Neural cell (in vitro differentiated cells): ENCODE results near the gene ADGRF3. TPM values are rescaled to one million over a fixed set of nuclear protein-coding genes. Genes with fewer than 3 reads are reported as not detected.

Source experiments
- H2AFZ ChIP-seq: fragments of 200-600, 300-800 bp; sonication (generic), shearing (Covaris generic); 2 replicates; pipeline ENCODE4 v1.6.0; 2014; ENCODE audit warnings: low read depth, mild to moderate bottlenecking, antibody characterized with exemption, low read length, moderate library complexity
- H3F3A ChIP-seq: fragments of 200-600 bp; shearing (Covaris generic); 2 replicates; pipeline ENCODE4 v1.6.1; 2016; ENCODE audit warnings: mild to moderate bottlenecking, moderate library complexity, mixed read lengths, antibody characterized with exemption, low read length; ENCODE audit not compliant: insufficient read depth, poor library complexity, severe bottlenecking
- H3K27ac ChIP-seq: fragments of 200-600, 300-800 bp; sonication (generic), shearing (Covaris generic); 2 replicates; pipeline ENCODE4 v1.5.1; 2014; ENCODE audit warnings: mild to moderate bottlenecking, low read length, moderate library complexity
- H3K27me3 ChIP-seq: fragments of 300-800, 200-600 bp; sonication (generic), shearing (Covaris generic); 2 replicates; pipeline ENCODE4 v1.6.0; 2014; ENCODE audit warnings: mild to moderate bottlenecking, low read depth, low read length, moderate library complexity; ENCODE audit not compliant: insufficient read depth
- H3K36me3 ChIP-seq: fragments of 300-800, 200-600 bp; sonication (generic), shearing (Covaris generic); 2 replicates; pipeline ENCODE4 v1.5.1; 2014; ENCODE audit warnings: mild to moderate bottlenecking, antibody characterized with exemption, low read length, moderate library complexity; ENCODE audit not compliant: insufficient read depth
- H3K4me2 ChIP-seq: fragments of 300-800, 200-600 bp; sonication (generic), shearing (Covaris generic); 2 replicates; pipeline ENCODE4 v1.6.0; 2014; ENCODE audit warnings: mild to moderate bottlenecking, low read length
- H3K4me3 ChIP-seq: fragments of 300-800, 200-600 bp; sonication (generic), shearing (Covaris generic); 2 replicates; pipeline ENCODE4 v1.5.1; 2014; ENCODE audit warnings: mild to moderate bottlenecking, low read length, moderate library complexity
- H3K79me2 ChIP-seq: fragments of 200-600 bp; shearing (Covaris generic); replicated peaks from 2 replicates; pipeline ENCODE4 v1.6.0; 2014; ENCODE audit warnings: mild to moderate bottlenecking, low read length, moderate library complexity; ENCODE audit not compliant: insufficient read depth
- H3K9ac ChIP-seq: fragments of 300-800, 200-600 bp; sonication (generic), shearing (Covaris generic); 2 replicates; pipeline ENCODE4 v1.6.1; 2016; ENCODE audit warnings: mild to moderate bottlenecking, low read length, mixed read lengths
- H3K9me2 ChIP-seq: fragments of 200-600 bp; shearing (Covaris generic); 2 replicates; pipeline ENCODE4 v1.6.1; 2016; ENCODE audit warnings: mild to moderate bottlenecking, low read length, mixed read lengths; ENCODE audit not compliant: insufficient read depth
- H3K9me3 ChIP-seq: fragments of 200-600, 300-800 bp; sonication (generic), shearing (Covaris generic); 2 replicates; pipeline ENCODE4 v1.6.1; 2016; ENCODE audit warnings: mild to moderate bottlenecking, mixed run types, low read length, moderate library complexity, mixed read lengths
- H4K20me1 ChIP-seq: fragments of 200-600 bp; shearing (Covaris generic); 2 replicates; pipeline ENCODE4 v1.6.1; 2016; ENCODE audit warnings: mild to moderate bottlenecking, mixed run types; ENCODE audit not compliant: insufficient read depth
- EP300 ChIP-seq: fragments of 450-650 bp; conservative IDR thresholded peaks from 2 replicates; pipeline ENCODE4 v1.6.1; 2014; ENCODE audit warnings: antibody characterized with exemption, mild to moderate bottlenecking, moderate library complexity; ENCODE audit not compliant: poor library complexity, severe bottlenecking
- EZH2 ChIP-seq: fragments of 200-600, 300-800 bp; shearing (Covaris generic), sonication (generic); IDR thresholded peaks from 2 replicates; pipeline ENCODE4 v1.6.1; 2014; ENCODE audit warnings: antibody characterized with exemption, low read length, borderline replicate concordance, mild to moderate bottlenecking; ENCODE audit not compliant: insufficient read depth, poor library complexity, severe bottlenecking
- MXI1 ChIP-seq: fragments of 450-650 bp; conservative IDR thresholded peaks from 2 replicates; pipeline ENCODE4 v1.6.1; 2014; ENCODE audit warnings: antibody characterized with exemption, mild to moderate bottlenecking; ENCODE audit not compliant: poor library complexity, severe bottlenecking
- POLR2AphosphoS5 ChIP-seq: IDR thresholded peaks from 2 replicates; pipeline ENCODE4 v1.6.1; 2012
- RAD21 ChIP-seq: fragments of 450-650 bp; conservative IDR thresholded peaks from 2 replicates; pipeline ENCODE4 v1.6.1; 2014; ENCODE audit warnings: antibody characterized with exemption, mild to moderate bottlenecking, moderate library complexity
- SMC3 ChIP-seq: fragments of 450-650 bp; conservative IDR thresholded peaks from 2 replicates; pipeline ENCODE4 v1.6.1; 2014; ENCODE audit warnings: antibody characterized with exemption, mild to moderate bottlenecking, moderate library complexity; ENCODE audit not compliant: poor library complexity
- TAF1 ChIP-seq: IDR thresholded peaks from 2 replicates; pipeline ENCODE4 v1.6.1; 2012; ENCODE audit warnings: low read depth
- polyA plus RNA-seq: library from polyadenylated mRNA; depleted of rRNA; stranded (reverse); fragments of >200 nt; gene quantifications from 2 replicates; pipeline ENCODE4 v1.2.3, GENCODE V29; 2014
- TF ChIP-seq, protein P1 (sequence below): fragments of 450-650 bp; IDR thresholded peaks from 2 replicates; pipeline ENCODE4 v1.5.1; 2014; ENCODE audit warnings: antibody characterized with exemption, mild to moderate bottlenecking, moderate library complexity; ENCODE audit not compliant: poor library complexity, severe bottlenecking
- TF ChIP-seq, protein P2 (sequence below): IDR thresholded peaks from 2 replicates; pipeline ENCODE4 v1.6.1; 2012; ENCODE audit warnings: borderline replicate concordance

The ADGRF3 gene
- polyA plus RNA-seq, 1 donor from 2014 or later = 0.42 TPM

DNA sequence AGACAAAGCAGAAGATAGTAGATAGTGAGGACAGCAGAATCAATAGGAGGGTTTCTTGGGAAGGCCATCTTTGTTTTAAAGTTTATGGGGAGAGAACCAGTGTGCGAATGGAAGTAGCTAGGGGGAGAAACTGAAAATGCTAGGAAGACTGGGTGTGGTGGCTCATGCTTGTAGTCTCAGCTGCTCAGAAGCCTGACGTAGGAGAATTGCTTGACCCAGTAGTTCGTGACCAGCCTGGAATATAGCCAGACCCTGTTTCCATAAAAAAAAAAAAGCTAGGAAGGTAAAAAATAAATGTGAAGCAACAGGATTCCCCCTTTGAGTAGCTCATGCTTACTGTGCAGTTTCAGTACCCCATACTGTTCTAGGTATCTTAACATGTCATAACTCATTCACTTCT is 36.0 kb upstream of the ADGRF3 start:
- no peak overlapping the region for H3K27ac ChIP-seq
- no peak for TF ChIP-seq EP300
- no peak for TF ChIP-seq POLR2AphosphoS5
- TF ChIP-seq EZH2 = no peak
- no peak for TF ChIP-seq MXI1
- TF ChIP-seq, protein P1, sequence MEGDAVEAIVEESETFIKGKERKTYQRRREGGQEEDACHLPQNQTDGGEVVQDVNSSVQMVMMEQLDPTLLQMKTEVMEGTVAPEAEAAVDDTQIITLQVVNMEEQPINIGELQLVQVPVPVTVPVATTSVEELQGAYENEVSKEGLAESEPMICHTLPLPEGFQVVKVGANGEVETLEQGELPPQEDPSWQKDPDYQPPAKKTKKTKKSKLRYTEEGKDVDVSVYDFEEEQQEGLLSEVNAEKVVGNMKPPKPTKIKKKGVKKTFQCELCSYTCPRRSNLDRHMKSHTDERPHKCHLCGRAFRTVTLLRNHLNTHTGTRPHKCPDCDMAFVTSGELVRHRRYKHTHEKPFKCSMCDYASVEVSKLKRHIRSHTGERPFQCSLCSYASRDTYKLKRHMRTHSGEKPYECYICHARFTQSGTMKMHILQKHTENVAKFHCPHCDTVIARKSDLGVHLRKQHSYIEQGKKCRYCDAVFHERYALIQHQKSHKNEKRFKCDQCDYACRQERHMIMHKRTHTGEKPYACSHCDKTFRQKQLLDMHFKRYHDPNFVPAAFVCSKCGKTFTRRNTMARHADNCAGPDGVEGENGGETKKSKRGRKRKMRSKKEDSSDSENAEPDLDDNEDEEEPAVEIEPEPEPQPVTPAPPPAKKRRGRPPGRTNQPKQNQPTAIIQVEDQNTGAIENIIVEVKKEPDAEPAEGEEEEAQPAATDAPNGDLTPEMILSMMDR = no peak
- no peak for TF ChIP-seq TAF1
- TF ChIP-seq, protein P2, sequence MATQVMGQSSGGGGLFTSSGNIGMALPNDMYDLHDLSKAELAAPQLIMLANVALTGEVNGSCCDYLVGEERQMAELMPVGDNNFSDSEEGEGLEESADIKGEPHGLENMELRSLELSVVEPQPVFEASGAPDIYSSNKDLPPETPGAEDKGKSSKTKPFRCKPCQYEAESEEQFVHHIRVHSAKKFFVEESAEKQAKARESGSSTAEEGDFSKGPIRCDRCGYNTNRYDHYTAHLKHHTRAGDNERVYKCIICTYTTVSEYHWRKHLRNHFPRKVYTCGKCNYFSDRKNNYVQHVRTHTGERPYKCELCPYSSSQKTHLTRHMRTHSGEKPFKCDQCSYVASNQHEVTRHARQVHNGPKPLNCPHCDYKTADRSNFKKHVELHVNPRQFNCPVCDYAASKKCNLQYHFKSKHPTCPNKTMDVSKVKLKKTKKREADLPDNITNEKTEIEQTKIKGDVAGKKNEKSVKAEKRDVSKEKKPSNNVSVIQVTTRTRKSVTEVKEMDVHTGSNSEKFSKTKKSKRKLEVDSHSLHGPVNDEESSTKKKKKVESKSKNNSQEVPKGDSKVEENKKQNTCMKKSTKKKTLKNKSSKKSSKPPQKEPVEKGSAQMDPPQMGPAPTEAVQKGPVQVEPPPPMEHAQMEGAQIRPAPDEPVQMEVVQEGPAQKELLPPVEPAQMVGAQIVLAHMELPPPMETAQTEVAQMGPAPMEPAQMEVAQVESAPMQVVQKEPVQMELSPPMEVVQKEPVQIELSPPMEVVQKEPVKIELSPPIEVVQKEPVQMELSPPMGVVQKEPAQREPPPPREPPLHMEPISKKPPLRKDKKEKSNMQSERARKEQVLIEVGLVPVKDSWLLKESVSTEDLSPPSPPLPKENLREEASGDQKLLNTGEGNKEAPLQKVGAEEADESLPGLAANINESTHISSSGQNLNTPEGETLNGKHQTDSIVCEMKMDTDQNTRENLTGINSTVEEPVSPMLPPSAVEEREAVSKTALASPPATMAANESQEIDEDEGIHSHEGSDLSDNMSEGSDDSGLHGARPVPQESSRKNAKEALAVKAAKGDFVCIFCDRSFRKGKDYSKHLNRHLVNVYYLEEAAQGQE = no peak
- no peak for TF ChIP-seq RAD21
- no peak for TF ChIP-seq SMC3
- no peaks in the 10 kb centered on the region for H3K9me3 ChIP-seq
- H3K79me2 ChIP-seq = no peaks in the 10 kb centered on the region
- H3K27me3 ChIP-seq = no peaks in the 10 kb centered on the region
- H4K20me1 ChIP-seq = no peaks in the 10 kb centered on the region
- H2AFZ ChIP-seq = no peak overlapping the region
- H3K9ac ChIP-seq = no peak overlapping the region
- H3K4me2 ChIP-seq = no peak overlapping the region
- no peak overlapping the region for H3K4me3 ChIP-seq
- no peaks in the 10 kb centered on the region for H3K36me3 ChIP-seq
- H3F3A ChIP-seq = no peaks in the 10 kb centered on the region
- H3K9me2 ChIP-seq = no peaks in the 10 kb centered on the region

DNA sequence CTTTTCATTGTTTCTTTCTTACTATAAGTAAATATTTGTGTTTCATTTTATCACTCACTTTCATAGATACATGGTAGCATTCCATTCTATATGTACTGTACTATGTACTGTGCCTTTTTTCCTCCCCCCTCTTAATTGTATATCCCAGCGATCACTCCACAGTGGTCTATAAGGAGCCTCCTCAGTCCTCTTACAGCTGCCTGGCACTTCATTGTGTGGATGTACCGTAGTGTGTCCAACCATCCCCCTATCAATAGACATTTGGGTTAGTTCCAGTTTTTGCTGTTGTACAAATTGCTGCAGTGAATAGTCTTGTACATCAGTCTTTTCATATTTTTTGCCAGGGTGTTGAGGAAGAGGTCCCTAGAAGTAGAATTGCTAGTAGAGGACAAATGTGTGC is 33.7 kb upstream of the ADGRF3 start:
- H2AFZ ChIP-seq = no peak overlapping the region
- H3F3A ChIP-seq = no peaks in the 10 kb centered on the region
- H3K4me3 ChIP-seq = no peak overlapping the region
- no peaks in the 10 kb centered on the region for H3K36me3 ChIP-seq
- no peaks in the 10 kb centered on the region for H3K79me2 ChIP-seq
- H3K27ac ChIP-seq = no peak overlapping the region
- no peak overlapping the region for H3K9ac ChIP-seq
- H3K9me3 ChIP-seq = no peaks in the 10 kb centered on the region
- H4K20me1 ChIP-seq = no peaks in the 10 kb centered on the region
- H3K4me2 ChIP-seq = no peak overlapping the region
- H3K27me3 ChIP-seq = no peaks in the 10 kb centered on the region
- TF ChIP-seq SMC3 (no peak), TAF1 (no peak), EP300 (no peak), POLR2AphosphoS5 (no peak), MXI1 (no peak), RAD21 (no peak), EZH2 (no peak)
- TF ChIP-seq, protein P1 = no peak
- TF ChIP-seq, protein P2 = no peak
- no peaks in the 10 kb centered on the region for H3K9me2 ChIP-seq
